Fibroblast of lung (primary cell): ENCODE measurements around the gene UPF2. TPM values are rescaled to one million over a fixed set of nuclear protein-coding genes. Genes with fewer than 3 reads are reported as not detected.
"Not testable (repeated sequence)": the region's sequence is repeated elsewhere in the genome, so short reads cannot be mapped to it uniquely, and the experiment has no call there.

Experiments
- DNase-seq, 2 donors: peaks; one replicate each; pipeline versions ENCODE4 v3.0.0 to v3.0.0-alpha.2; 2010; ENCODE audit warnings: low read depth in 2 of 2
- H2AFZ ChIP-seq: 2 replicates; pipeline ENCODE4 v1.5.1; 2012; ENCODE audit warnings: low read length, control low read depth, inconsistent platforms
- H3K27ac ChIP-seq: 2 replicates; pipeline ENCODE4 v1.5.1; 2011; ENCODE audit warnings: low read length, control low read depth; ENCODE audit not compliant: insufficient read depth
- H3K27me3 ChIP-seq: 2 replicates; pipeline ENCODE4 v1.5.1; 2011; ENCODE audit warnings: mild to moderate bottlenecking, low read length; ENCODE audit not compliant: control insufficient read depth, insufficient read depth
- H3K36me3 ChIP-seq: 2 replicates; pipeline ENCODE4 v1.5.1; 2011; ENCODE audit warnings: low read length; ENCODE audit not compliant: control insufficient read depth, insufficient read depth
- H3K4me1 ChIP-seq: 2 replicates; pipeline ENCODE4 v1.5.1; 2011; ENCODE audit warnings: low read length; ENCODE audit not compliant: control insufficient read depth, insufficient read depth; ENCODE audit errors: extremely low read depth
- H3K4me2 ChIP-seq: 2 replicates; pipeline ENCODE4 v1.5.1; 2011; ENCODE audit warnings: low read length, control low read depth; ENCODE audit not compliant: insufficient read depth; ENCODE audit errors: extremely low read depth
- H3K4me3 ChIP-seq, 4 experiments: fragments of 200-600 bp in 1 of 4; sonication (generic) in 1 of 4; replicated peaks in 1 of 4; 2 replicates each; pipeline ENCODE4 v1.5.1; 2011 to 2016; ENCODE audit warnings: low read length in 4 of 4, low read depth in 3 of 4, mild to moderate bottlenecking in 3 of 4, control low read depth in 2 of 4, inconsistent platforms in 1 of 4, mixed read lengths in 1 of 4; ENCODE audit not compliant: insufficient read depth in 1 of 4; ENCODE audit errors: control extremely low read depth in 1 of 4
- H3K79me2 ChIP-seq: 2 replicates; pipeline ENCODE4 v1.5.1; 2012; ENCODE audit warnings: mild to moderate bottlenecking, low read length, inconsistent platforms; ENCODE audit not compliant: control insufficient read depth, insufficient read depth
- H3K9ac ChIP-seq: 2 replicates; pipeline ENCODE4 v1.5.1; 2011; ENCODE audit warnings: mild to moderate bottlenecking, low read length, control low read depth; ENCODE audit not compliant: insufficient read depth
- H3K9me3 ChIP-seq: 2 replicates; pipeline ENCODE4 v1.5.1; 2012; ENCODE audit warnings: low read depth, low read length; ENCODE audit not compliant: control insufficient read depth, insufficient read depth
- H4K20me1 ChIP-seq: 2 replicates; pipeline ENCODE4 v1.5.1; 2011; ENCODE audit warnings: low read length; ENCODE audit not compliant: control insufficient read depth, insufficient read depth; ENCODE audit errors: extremely low read depth
- CTCF ChIP-seq, 2 donors: IDR thresholded peaks in 1 of 2; conservative IDR thresholded peaks in 1 of 2; 1 replicate in 1 of 2; 2 replicates in 1 of 2; pipeline ENCODE4 v1.5.1; 2011 to 2012; ENCODE audit warnings: low read length in 2 of 2, control low read depth in 1 of 2, inconsistent platforms in 1 of 2, low read depth in 1 of 2, mild to moderate bottlenecking in 1 of 2
- EZH2 ChIP-seq: IDR thresholded peaks from 2 replicates; pipeline ENCODE4 v1.5.1; 2012; ENCODE audit warnings: low read length, control low read depth, mild to moderate bottlenecking; ENCODE audit errors: missing control alignments
- polyA plus RNA-seq, 2 donors: library from polyadenylated mRNA; depleted of rRNA in 1 of 2; stranded (reverse) in 1 of 2; unstranded in 1 of 2; fragments of >200 nt; gene quantifications; 2 replicates each; pipeline ENCODE4 v1.2.1, GENCODE V29; 2011 to 2012; ENCODE audit warnings: missing spikeins in 1 of 2
- total RNA-seq: library from RNA; depleted of rRNA; stranded (reverse); fragments of >200 nt; gene quantifications from 2 replicates; pipeline ENCODE4 v1.2.1, GENCODE V29; 2014

UPF2 gene
- total and polyA plus RNA-seq, 2 donors (not counting 1 experiment from before 2014, with no cell fraction given), result 20.8 to 22.6 TPM

- Histone ChIP-seq H3K4me1 (no peaks in the 10 kb centered on the region), H3K27ac (no peak overlapping the region), H3K9me3 (no peaks in the 10 kb centered on the region), H3K9ac (no peak overlapping the region), H4K20me1 (no peaks in the 10 kb centered on the region), H3K27me3 (no peaks in the 10 kb centered on the region), H3K36me3 (no peaks in the 10 kb centered on the region), H3K4me2 (no peak overlapping the region), H3K79me2 (no peaks in the 10 kb centered on the region), H2AFZ (no peak overlapping the region), H3K4me3 (no peak overlapping the region)
- TF ChIP-seq CTCF (conservative IDR thresholded peaks at IDR 0.05 in 1 of 2, IDR thresholded peaks at IDR 0.05 in 1 of 2; ENCODE audit: low read depth in 1 of 2, low read length in 2 of 2), result no peak
- TF ChIP-seq EZH2, result no peak
- DNase-seq, result no peak
Measured at GRCh38 chr10:11982253-11982652, 60.4 kb downstream of the UPF2 start.

DNA sequence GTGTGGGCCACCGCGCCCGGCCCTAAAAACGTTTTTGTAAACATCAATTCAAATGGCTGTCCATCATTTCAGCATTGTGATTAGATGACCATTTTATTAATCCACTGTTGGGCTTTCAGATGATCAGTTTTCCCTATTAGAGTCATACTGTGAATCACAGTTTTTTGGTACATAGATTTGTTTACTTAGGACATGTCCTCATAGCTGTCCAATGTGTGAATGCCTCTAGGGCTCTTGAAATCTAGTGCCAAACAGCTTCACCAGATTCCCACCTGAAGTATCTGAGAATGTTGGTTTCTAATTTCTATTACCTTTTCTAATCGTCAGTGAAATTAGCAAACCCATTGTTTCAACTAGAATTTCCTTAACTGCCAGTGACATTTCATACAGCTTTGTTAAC is 66.8 kb downstream of the UPF2 start:
- no peaks in the 10 kb centered on the region for H3K4me1 ChIP-seq
- TF ChIP-seq CTCF (conservative IDR thresholded peaks at IDR 0.05 in 1 of 2, IDR thresholded peaks at IDR 0.05 in 1 of 2; ENCODE audit: low read depth in 1 of 2, low read length in 2 of 2), result no peak
- TF ChIP-seq EZH2, result no peak
- H2AFZ ChIP-seq, result no peak overlapping the region
- no peaks in the 10 kb centered on the region for H3K79me2 ChIP-seq
- no peaks in the 10 kb centered on the region for H3K9me3 ChIP-seq
- no peak overlapping the region for H3K4me3 ChIP-seq
- H4K20me1 ChIP-seq, result no peaks in the 10 kb centered on the region
- H3K27me3 ChIP-seq, result no peaks in the 10 kb centered on the region
- no peak for DNase-seq
- H3K4me2 ChIP-seq, result no peak overlapping the region
- no peak overlapping the region for H3K27ac ChIP-seq
- no peak overlapping the region for H3K9ac ChIP-seq
- no peaks in the 10 kb centered on the region for H3K36me3 ChIP-seq

GRCh38 chr10:11972523-11972922 is 70.1 kb downstream of the UPF2 start:
- not testable (repeated sequence) for H3K4me1 ChIP-seq, H3K9me3 ChIP-seq, H3K27ac ChIP-seq, H2AFZ ChIP-seq, H4K20me1 ChIP-seq, H3K36me3 ChIP-seq, H3K9ac ChIP-seq, H3K79me2 ChIP-seq, H3K4me2 ChIP-seq, H3K27me3 ChIP-seq, H3K4me3 ChIP-seq, DNase-seq

DNA sequence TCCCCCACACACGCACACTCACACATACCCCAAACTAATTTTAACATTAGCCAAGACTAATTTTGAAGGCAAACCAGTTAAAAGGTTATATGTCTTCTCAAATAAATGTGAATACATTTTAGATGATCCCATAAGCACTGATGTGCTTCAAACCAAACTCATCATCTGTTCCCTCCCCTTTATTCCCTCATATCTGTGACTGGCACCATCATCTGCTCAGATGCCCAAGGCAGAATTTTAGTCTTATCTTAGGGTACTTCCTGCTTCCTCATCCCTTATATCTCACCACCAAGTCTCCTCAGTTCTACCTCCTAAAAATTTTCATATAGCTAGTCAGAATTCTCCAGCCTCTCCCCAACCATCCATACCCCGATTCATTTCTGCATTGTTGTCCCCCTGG is 80.4 kb downstream of the UPF2 start:
- TF ChIP-seq EZH2 (no peak), CTCF (conservative IDR thresholded peaks at IDR 0.05 in 1 of 2, IDR thresholded peaks at IDR 0.05 in 1 of 2; ENCODE audit: low read depth in 1 of 2, low read length in 2 of 2) (no peak)
- no peak for DNase-seq
- H3K4me2 ChIP-seq, result no peak overlapping the region
- no peaks in the 10 kb centered on the region for H4K20me1 ChIP-seq
- H3K9ac ChIP-seq, result no peak overlapping the region
- H3K4me3 ChIP-seq, result no peak overlapping the region
- no peak overlapping the region for H3K27ac ChIP-seq
- H2AFZ ChIP-seq, result no peak overlapping the region
- H3K4me1 ChIP-seq, result no peaks in the 10 kb centered on the region
- no peaks in the 10 kb centered on the region for H3K9me3 ChIP-seq
- peaks cover 1% of the 10 kb centered on the region for H3K36me3 ChIP-seq
- no peaks in the 10 kb centered on the region for H3K79me2 ChIP-seq
- no peaks in the 10 kb centered on the region for H3K27me3 ChIP-seq
